ENCODE measurements around the gene KCNMA1. TPM values are rescaled to one million over a fixed set of nuclear protein-coding genes. Genes with fewer than 3 reads are reported as not detected.

KCNMA1 gene
- total RNA-seq, 1 experiment from 2014 or later = 0.08 TPM

DNA sequence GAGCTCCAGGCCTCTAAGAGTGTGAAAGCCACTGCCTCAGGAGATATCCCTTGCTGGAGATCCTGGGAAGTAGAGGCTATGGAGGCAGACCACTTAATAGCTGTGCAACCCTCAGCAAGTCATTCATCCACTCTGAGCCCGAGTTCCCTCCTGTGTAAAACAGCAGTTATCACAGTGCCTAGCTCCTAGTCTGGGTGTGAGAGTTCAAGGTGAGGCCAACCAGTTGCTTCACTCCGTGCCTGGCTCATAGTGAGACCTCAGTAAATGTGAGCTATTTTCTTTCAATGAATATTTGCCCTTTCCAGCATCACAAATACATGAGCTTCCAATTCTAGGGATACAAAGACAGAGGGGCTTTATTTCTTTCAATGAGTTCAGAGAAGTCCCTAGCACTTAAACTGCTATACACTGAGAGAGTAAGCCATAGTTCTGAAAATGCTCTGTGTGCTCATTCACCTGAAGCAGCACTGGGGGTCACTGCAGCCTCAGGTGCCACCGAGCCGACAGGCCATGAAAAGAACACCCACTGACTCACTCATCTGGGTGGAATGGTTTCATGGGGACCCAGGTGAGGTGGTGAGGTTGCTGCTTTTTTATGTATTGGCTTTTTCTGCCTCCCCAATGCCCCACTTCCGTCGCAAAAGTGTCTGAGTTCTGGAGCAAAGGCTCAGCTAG lies 259.8 kb downstream of the KCNMA1 start:
- DNase-seq (ENCODE audit: low spot score) = no peak

DNA sequence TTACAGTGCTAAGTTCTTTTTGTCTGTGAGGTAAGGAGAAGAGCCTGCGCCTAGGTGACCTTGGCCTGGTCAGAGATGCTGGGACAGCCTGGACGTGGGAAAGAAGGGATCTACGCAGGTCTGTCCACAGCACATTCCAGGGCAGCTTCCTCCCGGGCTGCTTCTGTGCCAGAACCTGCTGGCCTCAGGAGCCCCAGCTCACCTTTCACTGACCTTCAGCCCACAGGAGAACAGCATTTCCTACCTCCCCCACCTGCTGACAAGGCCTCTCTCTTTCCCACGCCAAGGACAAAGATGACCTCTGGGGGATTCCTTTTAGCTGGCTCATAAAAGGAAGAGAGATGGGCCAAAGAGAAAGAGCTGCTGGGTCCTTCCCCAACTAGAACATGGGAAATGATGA lies 260.6 kb downstream of the KCNMA1 start:
- no peak for DNase-seq (ENCODE audit: low spot score)

DNA sequence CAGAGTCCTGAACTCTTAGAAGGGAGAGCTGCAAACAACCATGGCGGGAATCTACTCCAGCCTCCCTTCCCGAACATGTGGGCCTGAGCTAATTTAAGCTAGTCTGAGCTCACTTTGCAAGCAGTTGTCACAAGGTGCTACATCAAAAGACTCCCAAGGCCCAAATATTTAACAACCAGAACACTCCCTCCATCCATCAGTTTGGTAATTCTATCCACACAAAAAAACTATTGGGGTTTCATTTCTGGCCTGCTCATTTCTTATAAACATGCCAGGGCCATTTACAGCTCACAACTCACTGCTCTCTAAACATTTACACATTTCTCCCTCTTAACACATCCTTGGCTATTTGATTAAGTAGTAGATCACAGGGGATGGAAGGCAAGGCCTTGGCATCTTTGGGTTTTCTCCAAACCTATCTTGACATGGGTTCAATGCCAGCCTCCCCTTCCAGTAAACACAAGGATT lies 263.4 kb downstream of the KCNMA1 start:
- no peak for DNase-seq (ENCODE audit: low spot score)

DNA sequence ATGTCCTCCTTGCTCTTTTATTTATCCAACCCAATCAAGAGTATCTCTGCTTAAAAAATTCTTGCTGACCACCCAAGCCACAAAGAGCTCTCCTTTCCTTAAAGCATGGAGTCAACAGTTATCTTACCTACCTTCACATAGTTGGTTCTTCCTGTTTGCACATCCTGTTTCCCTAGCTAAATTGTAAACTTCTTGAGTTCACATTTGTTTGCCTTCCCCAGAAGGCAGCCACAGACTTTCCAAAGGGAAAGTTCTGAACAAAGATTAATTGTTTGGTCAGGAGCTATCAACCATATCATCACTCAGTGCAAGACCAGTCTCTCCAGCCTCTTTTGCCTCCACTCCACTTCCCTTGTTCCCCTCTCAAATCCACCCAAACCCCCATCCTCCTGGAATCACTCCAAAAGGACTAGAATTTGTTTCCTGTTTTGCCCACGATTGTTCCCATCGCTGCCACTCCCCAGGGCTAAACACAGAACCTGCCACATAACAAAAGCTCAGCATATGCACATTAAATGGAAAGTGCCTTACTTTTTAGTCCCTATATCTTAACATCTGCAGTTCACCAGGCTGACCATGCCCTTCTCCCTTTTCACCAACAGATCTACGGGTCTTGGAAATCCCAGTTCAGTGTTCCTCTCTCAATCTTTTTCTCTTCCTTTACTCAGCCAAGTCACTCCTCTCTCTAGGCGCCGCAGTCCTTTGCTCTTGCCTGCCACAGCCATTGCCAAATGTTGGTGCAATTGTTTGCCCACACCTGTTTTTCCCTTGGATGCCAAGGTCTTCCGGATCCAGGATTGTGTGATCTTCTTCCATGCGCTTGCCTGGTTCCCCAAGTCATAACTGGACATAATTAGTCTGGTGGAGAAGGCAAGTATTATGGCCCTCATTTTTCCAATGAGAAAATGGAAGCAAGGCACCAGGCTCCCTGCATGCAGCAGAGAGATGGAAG lies 265.5 kb downstream of the KCNMA1 start:
- DNase-seq (ENCODE audit: low spot score) = no peak

DNA sequence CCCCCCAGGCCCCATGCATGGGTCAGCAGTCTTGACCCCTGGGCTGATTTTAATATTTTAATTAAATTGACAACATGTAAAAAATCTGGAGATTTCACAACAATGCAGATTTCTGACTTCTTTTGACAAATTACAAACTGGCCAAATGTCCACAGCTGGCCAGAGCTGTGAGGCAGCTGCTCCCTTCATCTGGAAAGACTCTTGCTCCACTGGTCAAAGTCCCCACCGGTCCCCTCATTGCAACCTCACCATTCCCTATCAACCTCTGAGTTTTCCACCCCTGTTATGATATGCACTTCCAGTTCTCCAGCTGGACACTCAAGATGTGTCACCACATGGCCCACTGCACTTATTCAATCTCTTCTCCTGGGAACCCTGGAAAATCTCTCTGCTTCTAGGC lies 266.2 kb downstream of the KCNMA1 start:
- DNase-seq (ENCODE audit: low spot score) = no peak

DNA sequence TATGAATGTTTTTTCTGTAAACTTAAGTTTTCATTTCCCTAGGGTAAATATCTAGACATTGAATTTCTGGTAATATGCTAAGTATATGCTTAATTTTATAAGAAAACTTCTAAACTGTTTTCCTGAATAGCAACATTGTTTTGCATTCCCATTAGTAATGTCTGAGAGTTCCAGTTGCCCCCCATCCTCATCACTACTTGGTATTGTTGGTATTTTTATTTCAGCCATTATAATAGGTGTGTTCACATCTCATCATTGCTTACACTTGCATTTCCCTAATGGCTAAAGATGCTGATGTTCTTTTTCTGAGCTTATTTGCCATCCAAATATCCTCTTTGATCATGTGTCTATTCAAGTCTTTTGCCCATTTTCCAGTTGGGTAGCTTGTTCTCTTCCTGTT lies 269.6 kb downstream of the KCNMA1 start:
- no peak for DNase-seq (ENCODE audit: low spot score)

DNA sequence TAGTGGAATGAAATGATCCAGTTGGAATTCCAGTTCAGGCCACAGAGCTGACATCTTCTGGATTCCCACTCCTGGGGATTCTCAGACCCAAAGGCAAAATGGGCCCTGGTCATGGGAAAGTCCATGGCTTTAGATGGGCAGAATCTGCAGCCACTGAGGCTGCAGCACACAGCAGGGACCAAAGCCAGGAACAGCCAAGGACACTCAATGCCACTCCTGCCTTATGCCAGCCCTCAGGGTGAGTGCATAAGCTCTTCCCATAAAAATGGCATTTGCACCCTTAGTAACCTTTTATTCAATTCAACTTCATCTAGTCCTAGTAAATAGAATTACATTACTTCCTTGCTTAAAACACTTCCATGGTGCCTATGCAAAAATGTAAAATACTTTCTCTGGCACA lies 274.4 kb downstream of the KCNMA1 start:
- no peak for DNase-seq (ENCODE audit: low spot score)

DNA sequence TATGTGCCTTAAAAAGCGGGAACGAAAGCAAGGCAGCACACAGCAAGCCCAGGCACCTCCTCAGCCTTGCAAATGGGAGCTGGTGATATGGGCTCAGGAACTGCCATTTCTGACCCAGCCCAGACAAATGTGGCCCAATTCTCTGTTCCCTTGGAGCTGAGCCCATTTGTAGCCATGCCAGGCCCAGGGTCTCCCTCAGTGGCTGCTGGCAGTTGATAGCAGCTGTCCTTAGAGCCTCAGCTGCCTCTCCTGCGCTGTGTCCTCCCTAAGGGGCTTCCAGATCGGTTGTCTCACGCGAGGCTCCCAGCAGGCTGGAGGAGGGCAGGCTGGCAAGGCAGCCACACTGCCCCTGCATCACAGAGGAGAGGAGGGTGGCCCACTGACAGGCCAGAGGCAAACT lies 275.8 kb downstream of the KCNMA1 start:
- DNase-seq (ENCODE audit: low spot score) = no peak

DNA sequence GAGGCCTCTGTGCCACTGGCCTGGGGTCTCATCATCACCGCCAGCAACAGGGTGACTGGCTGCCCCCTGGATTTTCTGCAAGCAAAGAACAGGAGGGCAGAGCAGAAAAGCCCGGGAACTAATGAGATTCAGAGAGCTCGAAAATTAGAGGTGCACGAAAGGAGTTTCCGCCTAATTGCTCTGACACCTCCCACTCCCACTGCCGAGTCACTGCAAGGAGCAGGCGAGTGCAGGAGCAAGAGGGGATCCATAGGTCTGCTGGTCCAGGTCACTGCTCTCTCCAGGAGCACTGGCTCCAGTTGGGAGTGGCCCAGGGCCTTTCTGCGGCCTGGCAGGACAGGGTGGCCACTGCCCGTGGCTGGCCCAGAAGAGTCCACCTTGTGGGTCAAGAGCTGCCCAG lies 276.2 kb downstream of the KCNMA1 start:
- DNase-seq (ENCODE audit: low spot score) = no peak

DNA sequence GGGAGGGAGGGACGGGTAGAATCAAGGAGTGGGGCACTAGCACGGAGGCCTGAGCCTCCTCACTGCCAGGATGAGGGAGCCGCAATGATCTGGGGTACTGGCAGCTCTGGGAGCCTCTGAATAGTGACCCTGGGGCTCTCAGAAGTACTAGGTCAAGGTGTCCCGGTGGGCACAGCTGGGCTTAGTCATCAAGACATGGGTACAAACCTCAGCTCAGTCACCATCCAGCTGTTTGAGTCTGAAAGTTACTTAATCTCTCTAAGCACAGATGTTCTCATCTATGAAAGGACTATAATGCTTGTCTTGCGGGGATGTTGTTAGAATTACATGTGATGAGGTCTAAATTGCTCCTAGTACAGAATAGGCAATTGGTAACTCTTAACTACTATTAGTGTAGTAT lies 276.8 kb downstream of the KCNMA1 start:
- DNase-seq (ENCODE audit: low spot score) = no peak

DNA sequence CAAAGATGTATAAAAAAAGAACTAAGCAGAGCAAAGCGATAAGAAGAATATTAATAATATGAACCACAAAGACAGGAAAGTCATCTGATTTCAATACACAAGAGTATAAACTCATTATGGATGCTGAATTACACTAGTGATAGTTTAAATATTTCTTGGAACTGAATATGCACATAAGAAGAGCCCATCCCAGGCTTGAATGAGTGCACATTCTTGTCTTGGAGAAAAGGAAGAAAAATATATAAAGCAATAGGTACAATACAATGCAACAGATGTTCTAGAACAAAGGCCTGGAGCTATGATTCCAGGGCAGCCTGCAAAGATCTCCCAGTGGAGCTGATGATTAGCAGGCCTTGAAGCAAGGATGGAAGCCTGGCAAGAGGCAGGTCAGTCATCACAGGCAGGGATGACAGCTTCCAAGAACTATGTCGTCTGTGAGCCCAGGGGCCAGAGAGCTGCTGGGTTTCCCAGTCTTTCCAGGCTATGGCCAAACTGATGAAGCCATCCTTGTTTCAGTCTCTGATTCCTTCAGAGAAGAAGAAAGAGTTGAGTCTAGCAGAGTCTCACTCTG lies 277.6 kb downstream of the KCNMA1 start:
- DNase-seq (ENCODE audit: low spot score) = no peak

DNA sequence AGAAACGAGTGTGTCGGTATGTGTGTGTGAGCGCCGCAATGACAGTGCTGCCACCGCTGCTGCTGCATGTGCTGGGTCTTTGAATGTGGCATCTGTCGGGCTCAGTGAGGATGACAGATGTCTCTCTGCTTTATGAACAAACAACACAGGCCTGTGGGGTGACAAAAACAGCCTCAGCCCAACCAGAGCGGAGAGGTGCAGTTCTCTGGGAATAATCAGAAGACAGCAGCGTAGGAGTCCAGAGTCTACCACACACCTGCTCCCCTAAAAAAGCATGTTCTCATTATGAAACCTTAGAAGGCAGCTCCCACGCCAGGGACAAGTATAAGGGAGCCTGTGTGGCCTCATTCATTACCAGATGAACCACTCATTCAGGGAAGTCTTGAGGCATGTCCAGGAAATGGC lies 278.3 kb downstream of the KCNMA1 start:
- no peak for DNase-seq (ENCODE audit: low spot score)

DNA sequence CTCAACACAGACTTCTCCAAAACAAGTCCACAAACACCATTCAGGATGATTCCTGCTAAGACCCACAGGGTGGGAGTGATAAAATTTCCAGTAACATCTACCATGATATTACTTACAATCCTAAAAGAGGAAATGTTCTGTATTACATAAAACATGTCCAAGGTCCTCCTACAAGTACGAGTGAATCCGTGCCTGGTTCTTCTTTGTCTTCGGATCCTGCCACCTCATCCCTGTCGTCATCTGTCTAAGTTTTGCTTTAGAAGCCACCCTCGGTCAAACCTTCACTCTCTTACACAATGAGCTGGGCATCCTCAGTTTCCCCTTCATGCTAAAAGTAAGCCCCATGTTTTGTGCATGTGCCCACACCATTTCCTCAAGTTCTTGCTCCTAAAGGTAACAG lies 279.0 kb downstream of the KCNMA1 start:
- no peak for DNase-seq (ENCODE audit: low spot score)

DNA sequence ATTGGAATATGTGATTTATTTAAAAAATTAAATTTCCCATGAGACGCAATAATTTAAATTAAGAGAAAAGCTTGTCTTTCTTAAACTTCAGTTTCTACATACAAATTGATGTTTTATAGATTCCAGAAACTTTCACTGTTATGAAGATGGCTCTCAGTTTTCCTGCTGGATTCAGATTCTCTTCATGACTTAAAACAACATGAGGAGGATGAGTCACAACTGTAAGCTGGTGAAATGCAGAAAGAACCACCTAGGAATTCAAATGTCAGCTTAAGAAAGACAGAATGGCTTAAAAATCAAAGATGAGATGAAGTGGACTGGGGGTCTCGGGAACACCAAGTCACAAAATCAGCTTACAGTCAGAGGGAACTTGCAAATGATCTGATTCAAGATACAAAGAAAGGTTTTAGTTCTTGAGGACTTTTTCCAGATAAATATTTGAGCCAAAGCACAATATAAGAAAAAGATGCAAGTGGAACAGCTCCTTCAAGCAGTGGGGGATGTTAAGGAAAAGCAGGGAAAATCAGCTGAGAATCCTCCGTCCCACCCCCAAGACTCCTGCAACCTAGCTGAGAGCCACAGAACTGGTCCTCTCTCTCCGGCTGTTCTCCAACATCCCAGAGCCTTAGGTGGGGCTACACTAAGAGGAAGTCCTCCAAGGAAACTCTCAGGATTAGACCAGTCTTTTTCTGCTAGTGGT lies 279.8 kb downstream of the KCNMA1 start:
- DNase-seq (ENCODE audit: low spot score) = no peak

DNA sequence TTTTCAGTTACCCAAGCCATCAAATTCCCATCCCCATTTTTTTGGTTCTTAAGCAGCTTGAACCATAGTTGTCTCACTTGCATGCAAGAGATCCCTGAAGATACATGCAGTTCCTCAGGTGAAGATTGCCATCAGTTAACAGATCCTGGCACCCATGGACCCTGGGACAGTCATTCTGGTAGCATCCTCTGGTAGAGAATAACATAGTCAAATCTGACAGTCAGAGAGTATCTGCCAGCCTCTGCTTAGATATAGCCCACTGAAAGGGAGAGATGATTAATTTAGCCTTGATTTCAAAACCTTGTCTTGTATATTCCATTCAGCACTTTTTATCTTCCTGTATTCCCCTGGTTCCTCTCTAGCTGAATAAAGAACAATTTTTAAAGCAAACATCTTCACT lies 280.4 kb downstream of the KCNMA1 start:
- no peak for DNase-seq (ENCODE audit: low spot score)

DNA sequence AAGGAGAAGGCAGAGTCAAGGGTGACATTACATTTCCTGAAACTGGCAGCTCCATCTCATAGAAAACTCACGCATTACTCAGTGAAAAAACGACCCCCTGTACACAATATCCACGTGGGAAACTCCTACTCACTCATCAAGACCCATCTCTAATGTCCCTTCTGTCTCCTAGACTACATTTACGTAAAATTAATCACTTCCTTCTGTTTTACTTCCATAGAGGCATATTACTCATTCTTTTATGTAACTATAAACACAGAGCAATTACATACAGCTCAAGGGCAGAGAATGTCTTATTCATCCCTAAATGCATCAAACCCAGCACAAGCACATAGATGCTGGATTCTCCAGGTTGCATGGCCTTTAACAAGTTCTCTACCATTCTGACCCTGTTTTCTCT lies 281.8 kb downstream of the KCNMA1 start:
- DNase-seq (ENCODE audit: low spot score) = no peak

DNA sequence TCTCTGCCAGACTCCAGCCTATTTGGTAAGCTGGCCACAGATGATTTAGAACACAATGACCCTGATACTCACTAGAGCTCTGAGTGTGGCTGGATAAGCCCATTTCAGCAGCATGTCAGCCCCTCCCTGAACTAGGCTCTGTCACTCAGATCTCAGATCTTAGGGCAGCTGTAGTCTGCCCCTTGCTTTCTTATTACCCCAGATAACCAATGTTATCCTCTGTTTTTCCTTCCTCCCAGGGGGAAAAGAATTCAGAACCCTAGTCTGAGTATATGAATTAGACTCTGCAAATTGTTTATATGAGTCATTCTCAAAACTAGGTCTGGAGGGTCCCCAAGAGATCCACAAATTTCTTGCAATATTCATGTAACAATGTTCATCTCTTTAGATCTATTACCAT lies 286.2 kb downstream of the KCNMA1 start:
- DNase-seq (ENCODE audit: low spot score) = no peak

DNA sequence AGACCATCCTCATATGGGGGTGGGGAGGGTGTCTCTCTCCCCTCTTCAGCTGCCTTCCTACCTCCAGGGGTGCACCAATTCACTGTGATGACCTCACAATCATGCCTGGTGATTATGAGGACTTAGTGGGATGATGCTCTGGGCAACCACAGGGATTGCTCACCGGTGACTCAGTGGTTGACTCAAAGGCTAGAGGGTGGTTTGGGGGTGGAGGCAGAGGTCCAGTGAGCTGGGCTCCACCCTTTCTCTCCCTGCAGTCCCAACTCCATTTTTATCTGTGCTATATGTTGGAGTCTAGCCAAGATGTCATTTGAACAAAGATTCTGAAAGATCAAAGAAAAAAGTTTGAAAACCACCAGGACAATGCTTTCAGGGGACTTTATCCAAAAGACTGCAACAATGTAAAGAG lies 286.9 kb downstream of the KCNMA1 start:
- DNase-seq (ENCODE audit: low spot score) = peak; percentile 61

DNA sequence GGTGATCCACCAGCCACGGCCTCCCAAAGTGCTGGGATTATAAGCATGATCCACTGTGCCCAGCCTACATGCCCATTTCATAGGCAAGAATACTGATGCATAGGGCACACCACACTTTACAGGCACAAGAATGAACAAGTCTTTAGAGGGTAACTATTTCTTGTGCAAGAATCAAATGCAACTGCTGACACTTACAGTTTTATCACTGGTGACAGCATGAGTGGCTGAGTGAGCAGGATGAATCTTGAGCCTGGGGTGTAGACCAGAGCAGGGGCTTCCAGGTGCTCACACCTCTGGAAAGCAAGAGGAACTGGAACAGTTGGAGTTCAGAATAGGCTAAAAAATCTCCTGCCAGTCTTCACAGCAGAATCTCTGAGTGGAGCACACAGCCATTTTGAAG lies 287.5 kb downstream of the KCNMA1 start:
- no peak for DNase-seq (ENCODE audit: low spot score)

DNA sequence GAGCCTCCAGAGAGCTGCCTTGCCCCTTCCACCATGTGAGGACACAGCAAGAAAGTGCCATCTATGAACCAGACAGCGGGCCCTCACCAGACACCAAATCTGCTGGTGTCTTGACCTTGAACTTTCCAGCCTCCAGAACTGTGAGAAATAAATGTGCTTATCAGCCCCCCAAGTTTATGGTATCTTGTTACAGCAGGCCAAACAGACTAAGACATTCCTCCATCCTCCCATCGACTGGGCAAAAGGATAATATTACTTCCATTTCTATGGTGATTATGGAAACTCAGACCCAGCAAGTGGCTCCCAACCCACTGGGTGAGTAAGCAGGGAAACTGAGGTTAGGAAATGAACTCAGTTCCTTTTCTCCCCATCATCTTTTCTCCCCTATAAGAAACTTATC lies 288.4 kb downstream of the KCNMA1 start:
- no peak for DNase-seq (ENCODE audit: low spot score)

DNA sequence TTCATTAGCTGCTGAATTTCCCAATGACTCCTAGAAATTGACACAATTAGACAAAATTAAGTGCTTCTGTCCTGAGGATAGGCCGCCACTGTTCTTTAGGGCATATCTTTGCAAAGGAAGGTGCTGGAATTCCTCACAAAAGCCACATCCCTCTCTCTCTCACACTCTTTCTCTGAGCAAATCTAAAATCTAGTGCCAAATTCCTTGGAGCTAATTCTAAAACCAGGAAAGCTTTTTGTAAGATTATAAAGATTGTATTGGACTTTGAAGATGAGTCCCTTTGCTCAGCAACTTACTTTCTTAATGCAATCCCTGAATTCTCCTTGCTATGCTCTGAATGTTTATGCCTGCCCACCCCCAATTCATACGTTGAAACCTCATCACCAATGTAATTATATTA lies 288.9 kb downstream of the KCNMA1 start:
- no peak for DNase-seq (ENCODE audit: low spot score)

DNA sequence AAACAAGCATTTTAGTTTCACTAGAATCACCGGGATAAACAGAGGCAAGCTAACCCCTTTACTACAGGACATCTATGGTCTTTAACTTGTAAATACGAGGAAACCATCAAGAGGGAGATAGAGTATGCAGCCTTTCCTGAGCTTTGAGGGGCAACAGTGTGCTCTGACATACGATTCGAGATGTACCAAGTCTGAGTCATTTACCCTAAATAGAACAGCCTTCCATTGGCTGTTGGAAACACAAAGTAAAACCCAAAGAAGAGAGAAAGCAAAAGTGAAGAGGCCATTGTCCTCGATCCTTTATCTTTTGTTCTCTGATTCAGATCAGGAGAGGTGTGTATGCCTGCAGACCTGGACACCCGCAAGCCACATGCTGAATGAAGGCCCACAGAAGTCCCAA lies 289.5 kb downstream of the KCNMA1 start:
- DNase-seq (ENCODE audit: low spot score) = no peak
